Measurements from ENCODE around the gene FAM170A. TPM values are rescaled to one million over a fixed set of nuclear protein-coding genes. Genes with fewer than 3 reads are reported as not detected.

The FAM170A gene
- total and polyA plus RNA-seq, 9 of the 15 experiments (the other 6 are each of a cell fraction or from before 2014, with no cell fraction given): 0.13 TPM; not detected in 8

DNA sequence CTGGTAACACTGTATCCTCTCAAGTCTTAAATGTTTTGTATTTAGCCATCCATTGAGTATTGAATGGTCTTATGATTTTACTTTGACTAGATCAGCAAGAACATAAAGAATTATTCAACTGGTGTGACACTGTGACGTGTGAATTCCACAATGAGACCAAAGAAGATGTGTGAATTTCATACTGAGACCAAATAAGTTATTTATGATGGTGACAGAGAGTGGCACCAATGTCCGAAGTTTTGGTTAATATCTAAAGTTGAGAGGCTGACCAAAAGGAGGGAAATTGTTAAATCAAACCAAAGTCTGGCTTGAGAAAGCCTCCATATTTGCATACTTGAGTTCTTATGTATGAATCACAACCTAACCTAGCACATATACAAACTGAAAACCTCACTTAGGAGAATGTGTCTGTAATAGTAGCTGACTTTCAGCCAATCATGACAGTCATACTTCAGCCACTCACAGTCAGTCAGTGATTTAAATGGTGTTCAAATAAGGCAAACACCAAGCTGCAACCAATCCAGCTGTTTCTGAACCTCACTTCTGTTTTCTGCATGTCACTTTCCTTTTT lies 31.5 kb upstream of the FAM170A start (continued):
- TF ChIP-seq, protein P1, sequence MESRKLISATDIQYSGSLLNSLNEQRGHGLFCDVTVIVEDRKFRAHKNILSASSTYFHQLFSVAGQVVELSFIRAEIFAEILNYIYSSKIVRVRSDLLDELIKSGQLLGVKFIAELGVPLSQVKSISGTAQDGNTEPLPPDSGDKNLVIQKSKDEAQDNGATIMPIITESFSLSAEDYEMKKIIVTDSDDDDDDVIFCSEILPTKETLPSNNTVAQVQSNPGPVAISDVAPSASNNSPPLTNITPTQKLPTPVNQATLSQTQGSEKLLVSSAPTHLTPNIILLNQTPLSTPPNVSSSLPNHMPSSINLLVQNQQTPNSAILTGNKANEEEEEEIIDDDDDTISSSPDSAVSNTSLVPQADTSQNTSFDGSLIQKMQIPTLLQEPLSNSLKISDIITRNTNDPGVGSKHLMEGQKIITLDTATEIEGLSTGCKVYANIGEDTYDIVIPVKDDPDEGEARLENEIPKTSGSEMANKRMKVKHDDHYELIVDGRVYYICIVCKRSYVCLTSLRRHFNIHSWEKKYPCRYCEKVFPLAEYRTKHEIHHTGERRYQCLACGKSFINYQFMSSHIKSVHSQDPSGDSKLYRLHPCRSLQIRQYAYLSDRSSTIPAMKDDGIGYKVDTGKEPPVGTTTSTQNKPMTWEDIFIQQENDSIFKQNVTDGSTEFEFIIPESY (CRISPR knock-in tag; IDR thresholded peaks at IDR 0.05): no peak
- TF ChIP-seq HOXB6 (CRISPR knock-in tag; IDR thresholded peaks at IDR 0.05; ENCODE audit: borderline replicate concordance) (no peak), SP2 (IDR thresholded peaks at IDR 0.05; ENCODE audit: extremely low read depth, low read depth, low read length, poor library complexity, severe bottlenecking) (no peak), KLF13 (tag; IDR thresholded peaks at IDR 0.05; ENCODE audit: borderline replicate concordance, low read depth) (no peak), ZNF239 (CRISPR knock-in tag; IDR thresholded peaks at IDR 0.05) (no peak), CREM (IDR thresholded peaks at IDR 0.05; ENCODE audit: low read depth) (no peak), SNRNP70 (optimal IDR thresholded peaks at IDR 0.05; ENCODE audit: low read depth, low read length) (no peak)
- TF ChIP-seq, protein P2, sequence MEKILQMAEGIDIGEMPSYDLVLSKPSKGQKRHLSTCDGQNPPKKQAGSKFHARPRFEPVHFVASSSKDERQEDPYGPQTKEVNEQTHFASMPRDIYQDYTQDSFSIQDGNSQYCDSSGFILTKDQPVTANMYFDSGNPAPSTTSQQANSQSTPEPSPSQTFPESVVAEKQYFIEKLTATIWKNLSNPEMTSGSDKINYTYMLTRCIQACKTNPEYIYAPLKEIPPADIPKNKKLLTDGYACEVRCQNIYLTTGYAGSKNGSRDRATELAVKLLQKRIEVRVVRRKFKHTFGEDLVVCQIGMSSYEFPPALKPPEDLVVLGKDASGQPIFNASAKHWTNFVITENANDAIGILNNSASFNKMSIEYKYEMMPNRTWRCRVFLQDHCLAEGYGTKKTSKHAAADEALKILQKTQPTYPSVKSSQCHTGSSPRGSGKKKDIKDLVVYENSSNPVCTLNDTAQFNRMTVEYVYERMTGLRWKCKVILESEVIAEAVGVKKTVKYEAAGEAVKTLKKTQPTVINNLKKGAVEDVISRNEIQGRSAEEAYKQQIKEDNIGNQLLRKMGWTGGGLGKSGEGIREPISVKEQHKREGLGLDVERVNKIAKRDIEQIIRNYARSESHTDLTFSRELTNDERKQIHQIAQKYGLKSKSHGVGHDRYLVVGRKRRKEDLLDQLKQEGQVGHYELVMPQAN (IDR thresholded peaks at IDR 0.05; ENCODE audit: borderline replicate concordance): no peak

Data from K562 (cell line).